A549 treated with Mapracorat at 1 μM for 4 hours (cell line): ENCODE measurements around the gene SLC7A6. TPM values are rescaled to one million over a fixed set of nuclear protein-coding genes. Genes with fewer than 3 reads are reported as not detected.

ENCODE experiments used
- total RNA-seq: library from RNA; stranded (reverse); fragments of 200-300 nt; extraction: Qiagen RNA extraction; gene quantifications from 5 replicates; pipeline ENCODE4 v1.2.3, GENCODE V29; 2022

Gene SLC7A6
- 27.2 to 35.7 TPM (median 30.9 TPM) in 5 replicates for total RNA-seq

GRCh38 chr16:68264128-68265077, at the start of gene SLC7A6:
Gene SLC7A6 (plus strand): TSS chr16:68264526. CDS start chr16:68274727, 10,201 bp downstream.

GRCh38 chr16:68235887-68236136, 28.5 kb upstream of the SLC7A6 start, which contains the start of gene ESRP2:
Gene ESRP2 (minus strand): TSS chr16:68236127. CDS start chr16:68236045, 82 bp downstream.

GRCh38 chr16:68244903-68245853, 19.1 kb upstream of the SLC7A6 start, which contains the start of gene PLA2G15:
Gene PLA2G15 (plus strand): TSS chr16:68245373. CDS start chr16:68245427, 54 bp downstream.

GRCh38 chr16:68310774-68311511, 46.6 kb downstream of the SLC7A6 start, which contains the start of the genes PRMT7 and SLC7A6OS:
Gene PRMT7 (plus strand): TSS chr16:68311019. CDS start chr16:68315980, 4,961 bp downstream.
Gene SLC7A6OS (minus strand): TSS chr16:68310946. CDS start chr16:68310926, 20 bp downstream.

Other genes starting within 250 kb of the SLC7A6 start
- not detected in 5 replicates for gene DPEP2NB, start 248.6 kb upstream of the SLC7A6 start, total RNA-seq
- 17.7 to 20.1 TPM (median 20.0 TPM) in 5 replicates for gene DDX28, start 241.3 kb upstream of the SLC7A6 start, total RNA-seq
- gene DUS2, start 241.2 kb upstream of the SLC7A6 start, total RNA-seq, result 14.5 to 17.1 TPM (median 16.6 TPM) in 5 replicates
- gene NFATC3, start 179.2 kb upstream of the SLC7A6 start, total RNA-seq, result 12.3 to 15.2 TPM (median 14.4 TPM) in 5 replicates
- 0.06 to 0.34 TPM (median 0.09 TPM) in 4 of 5 replicates, not detected in the other for gene ESRP2, start 28.4 kb upstream of the SLC7A6 start, total RNA-seq
- 14.4 to 16.7 TPM (median 14.7 TPM) in 5 replicates for gene PLA2G15, start 19.2 kb upstream of the SLC7A6 start, total RNA-seq
- 9.7 to 12.3 TPM (median 10.8 TPM) in 5 replicates for gene SLC7A6OS, start 46.4 kb downstream of the SLC7A6 start, total RNA-seq
- gene PRMT7, start 46.5 kb downstream of the SLC7A6 start, total RNA-seq, result 26.3 to 31.8 TPM (median 28.8 TPM) in 5 replicates
- gene SMPD3, start 184.0 kb downstream of the SLC7A6 start, total RNA-seq, result 0.05 to 0.36 TPM (median 0.10 TPM) in 5 replicates